ENCODE results near the gene REX1BD.
A peak's percentile ranks its signal among the peaks of the same experiment; 100 is the strongest.

The REX1BD gene

GRCh38 chr19:18618236-18618635 is 29.6 kb downstream of the REX1BD start:
- DNase-seq = no peak

GRCh38 chr19:18620311-18620710 is 31.7 kb downstream of the REX1BD start:
- no peak for DNase-seq

DNA sequence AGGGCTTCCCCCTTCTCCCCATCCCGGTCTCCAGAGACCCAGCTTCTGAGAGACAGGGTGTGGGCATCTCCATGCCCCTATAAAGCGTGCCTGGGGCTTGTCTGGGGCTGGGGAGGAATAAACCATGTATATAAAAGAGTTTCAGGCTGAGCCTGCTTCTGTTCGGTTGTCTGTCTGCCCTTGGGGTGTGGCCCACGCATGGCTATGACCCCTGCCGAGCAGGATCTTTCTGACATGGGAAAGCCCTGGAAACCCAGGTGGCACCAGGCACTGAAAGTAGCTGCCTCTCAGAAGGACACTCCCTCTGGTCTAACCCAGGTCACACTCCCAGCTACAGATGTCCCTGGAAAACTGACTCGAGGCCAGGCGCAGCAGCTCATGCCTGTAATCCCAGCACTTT is 32.3 kb downstream of the REX1BD start:
- DNase-seq = no peak

- no peak for DNase-seq
Measured at GRCh38 chr19:18626906-18627305, 38.3 kb downstream of the REX1BD start.

GRCh38 chr19:18629166-18630088 is 40.8 kb downstream of the REX1BD start:
- DNase-seq = no peak

GRCh38 chr19:18633321-18633720 is 44.7 kb downstream of the REX1BD start:
- DNase-seq = no peak

DNA sequence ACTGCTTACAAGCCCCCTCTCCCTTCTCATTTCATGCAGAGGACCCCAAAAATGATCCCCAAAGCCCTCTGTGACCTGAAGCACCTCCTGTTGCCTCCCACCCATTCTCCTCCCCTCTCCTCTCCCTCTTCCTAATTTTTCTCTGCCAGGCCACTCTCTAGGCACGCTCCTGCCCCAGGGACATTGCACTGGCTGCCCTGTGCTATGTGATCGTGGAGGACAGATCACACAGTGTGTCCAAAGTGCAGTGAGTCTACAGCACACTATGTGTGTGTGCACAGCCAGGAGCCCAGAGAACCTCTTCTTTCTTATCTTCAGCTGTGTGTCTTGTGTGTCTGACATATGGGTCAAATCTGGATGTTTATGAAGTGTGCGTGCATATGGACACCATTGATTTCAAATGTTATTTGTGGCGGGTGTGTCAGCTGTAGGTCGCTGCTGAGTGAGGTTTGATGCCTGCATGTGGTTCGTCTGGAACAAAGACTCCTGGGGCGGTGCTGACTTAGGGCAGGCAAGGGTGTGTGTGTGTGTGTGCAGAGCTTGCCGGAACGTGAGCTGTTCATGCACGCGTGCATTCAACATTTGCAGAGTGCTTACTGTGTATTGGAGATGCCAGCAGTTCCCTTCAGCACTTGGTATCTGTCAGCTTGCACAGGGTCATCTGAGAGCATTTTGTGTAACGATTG is 46.2 kb downstream of the REX1BD start:
- DNase-seq = no peak

DNA sequence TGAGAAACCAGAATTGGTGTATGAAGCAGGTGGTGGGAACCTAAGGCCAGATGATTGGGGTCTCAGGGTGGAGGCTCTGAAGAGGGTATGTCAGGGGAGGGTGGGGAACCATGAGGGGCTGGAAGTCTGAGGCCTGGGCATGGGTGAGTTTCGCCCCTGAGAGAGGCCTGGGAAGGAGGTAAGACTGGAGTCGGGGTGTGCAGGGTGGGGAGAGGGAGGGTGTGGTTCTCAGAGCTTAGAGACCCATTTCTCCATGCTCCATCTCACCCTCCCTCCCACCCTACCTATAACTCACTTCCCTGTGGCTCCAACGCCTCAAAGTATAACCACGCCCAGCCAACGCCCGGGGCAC is 47.2 kb downstream of the REX1BD start:
- no peak for DNase-seq

DNA sequence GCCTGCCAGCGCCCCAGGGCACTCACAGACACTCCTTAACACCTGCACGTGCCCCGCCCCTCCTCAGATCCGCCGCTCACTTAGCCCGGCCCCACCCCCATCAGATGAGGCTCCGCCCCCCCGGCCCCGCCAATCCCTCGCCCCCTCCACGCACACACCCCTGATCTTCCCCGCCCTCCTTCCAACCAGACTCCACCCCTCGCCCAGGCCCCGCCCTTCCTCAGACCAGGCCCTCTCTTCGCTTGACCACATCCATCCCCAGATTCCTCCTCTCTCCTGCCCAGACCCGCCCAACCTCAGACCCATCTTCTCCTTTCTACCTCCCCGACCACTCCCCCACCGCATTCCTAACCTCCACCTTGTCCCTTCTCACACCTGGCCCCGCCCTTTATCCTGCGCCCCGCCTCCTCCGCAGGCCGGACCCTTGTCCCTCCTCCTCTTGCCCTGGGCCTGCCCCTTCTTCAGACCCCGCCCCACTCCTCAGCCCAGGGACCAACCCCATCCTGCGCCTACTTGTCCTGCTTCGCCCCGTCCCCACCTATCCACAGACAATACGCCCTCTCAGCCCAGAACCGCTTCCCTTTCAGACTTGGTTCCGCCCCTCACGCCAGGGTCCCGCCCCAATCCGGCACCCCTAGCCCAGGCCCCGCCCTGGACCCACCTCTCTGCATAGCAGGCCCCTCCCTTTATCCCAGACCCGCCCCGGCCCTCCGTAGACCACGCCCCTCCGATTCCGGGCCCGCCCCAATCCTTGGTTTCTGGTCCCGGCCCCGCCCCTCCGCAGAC is 47.8 kb downstream of the REX1BD start:
- peak; percentile 99 for DNase-seq

GRCh38 chr19:18636969-18637629 is 48.5 kb downstream of the REX1BD start, which contains the start of gene KLHL26:
Gene KLHL26, plus strand, starts transcription at chr19:18637028. Its CDS starts 27 bp downstream, at chr19:18637055.
- DNase-seq = no peak

DNA sequence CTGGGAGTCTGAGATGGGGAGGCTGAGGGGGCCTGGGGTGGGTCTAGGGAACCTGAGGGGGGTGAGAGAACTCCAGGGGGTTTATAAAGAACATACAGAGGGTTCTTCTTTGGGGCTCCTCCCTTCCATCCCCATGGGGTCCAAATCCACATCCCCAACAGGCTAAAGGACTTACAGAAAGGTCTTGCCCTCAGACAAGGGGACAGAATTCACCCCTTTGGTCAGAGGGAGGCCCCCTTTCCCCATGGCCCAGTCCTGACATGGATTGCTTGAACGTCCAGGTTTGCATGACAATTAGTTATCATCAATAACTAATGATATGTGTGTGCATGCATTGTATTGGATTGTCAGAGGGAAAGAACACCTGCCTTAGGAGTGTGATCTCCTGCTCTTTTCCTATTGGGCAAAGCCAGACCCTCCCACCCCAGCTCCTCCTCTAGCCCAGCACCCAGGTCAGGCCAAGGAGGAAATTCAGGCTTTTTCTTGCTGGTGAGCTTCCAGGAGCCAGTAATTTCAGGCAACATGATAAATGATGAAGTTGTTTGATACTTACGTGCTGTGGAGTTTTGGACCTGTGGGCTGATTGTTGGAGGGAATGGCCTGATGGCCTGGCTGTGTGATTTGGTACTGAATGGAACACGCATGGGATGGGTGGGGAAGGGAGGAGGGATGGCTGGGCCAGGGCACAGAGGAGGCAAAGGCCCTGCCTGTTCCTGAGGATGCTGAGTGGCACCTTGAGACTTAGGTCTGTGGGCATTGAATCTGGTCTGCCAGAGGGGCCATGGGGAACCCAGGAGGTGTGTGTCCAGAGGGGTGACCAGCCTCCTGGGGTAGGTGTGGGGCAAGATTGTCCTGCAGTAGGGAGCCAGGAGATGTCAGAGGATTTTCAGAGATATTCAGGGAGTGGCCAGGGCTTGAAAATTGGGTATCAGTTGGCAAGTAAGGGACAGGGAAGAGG is 49.4 kb downstream of the REX1BD start:
- DNase-seq = peak; percentile 50

- no peak for DNase-seq
Measured at GRCh38 chr19:18639706-18640243, 51.2 kb downstream of the REX1BD start.

Data from hematopoietic multipotent progenitor cell treated with erythropoietin and hydrocortisone succinate and interleukin-3 and kit ligand, for 6 days (in vitro differentiated cells).